GM10248 (cell line): ENCODE results near the gene SUSD6.
"Not testable (repeated sequence)": the region's sequence is repeated elsewhere in the genome, so short reads cannot be mapped to it uniquely, and the experiment has no call there.

ENCODE experiments used
- CTCF ChIA-PET: fragments of 300-600 bp; sonication (Branson Sonifier 250); formaldehyde crosslinking; extraction: SDS; loops from one replicate; lab custom pipeline; 2021; ENCODE audit warnings: antibody characterized with exemption; lab: Yijun Ruan, JAX
- POLR2A ChIA-PET: fragments of 350-650 bp; sonication (Branson Sonifier 250); formaldehyde crosslinking; extraction: SDS; loops from one replicate; lab custom pipeline; 2020; ENCODE audit warnings: antibody characterized with exemption; lab: Yijun Ruan, JAX
- DNase-seq: peaks from one replicate; pipeline ENCODE4 v3.0.0; 2012; ENCODE audit errors: extremely low spot score
- TF ChIP-seq, protein P1 (sequence below): IDR thresholded peaks from 2 replicates; pipeline ENCODE4 v1.5.1; 2012; ENCODE audit warnings: mild to moderate bottlenecking, low read depth; ENCODE audit errors: extremely low read depth, missing control alignments, control extremely low read depth

The SUSD6 gene

DNA sequence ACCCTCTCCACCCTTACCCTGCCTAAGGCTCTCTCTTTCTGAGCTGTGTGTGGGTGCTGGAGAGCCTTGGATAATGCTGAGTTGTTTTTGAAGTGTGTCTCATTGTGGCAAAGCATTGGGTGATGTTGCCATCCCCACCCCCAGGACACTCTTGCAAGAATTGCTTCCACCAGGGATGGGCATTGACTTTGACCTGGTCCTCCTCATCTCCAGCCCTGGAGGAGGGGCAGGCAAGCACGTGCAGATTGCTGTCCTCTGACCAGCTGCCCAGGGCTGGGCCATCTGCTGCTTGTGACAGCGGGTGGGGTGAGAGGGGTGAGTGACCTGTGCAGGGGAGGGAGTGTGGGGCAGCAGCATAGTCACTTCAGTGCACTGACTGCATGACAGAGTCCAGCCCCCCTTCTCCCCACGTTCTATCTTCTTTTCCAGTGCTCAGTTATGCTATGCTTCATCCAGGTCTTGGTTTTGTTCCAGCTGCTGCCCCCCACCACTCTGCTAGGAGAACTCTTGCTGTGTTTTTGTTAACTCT lies 26.2 kb downstream of the SUSD6 start:
- POLR2A ChIA-PET = no interaction called here
- no peak for DNase-seq
- TF ChIP-seq, protein P1, sequence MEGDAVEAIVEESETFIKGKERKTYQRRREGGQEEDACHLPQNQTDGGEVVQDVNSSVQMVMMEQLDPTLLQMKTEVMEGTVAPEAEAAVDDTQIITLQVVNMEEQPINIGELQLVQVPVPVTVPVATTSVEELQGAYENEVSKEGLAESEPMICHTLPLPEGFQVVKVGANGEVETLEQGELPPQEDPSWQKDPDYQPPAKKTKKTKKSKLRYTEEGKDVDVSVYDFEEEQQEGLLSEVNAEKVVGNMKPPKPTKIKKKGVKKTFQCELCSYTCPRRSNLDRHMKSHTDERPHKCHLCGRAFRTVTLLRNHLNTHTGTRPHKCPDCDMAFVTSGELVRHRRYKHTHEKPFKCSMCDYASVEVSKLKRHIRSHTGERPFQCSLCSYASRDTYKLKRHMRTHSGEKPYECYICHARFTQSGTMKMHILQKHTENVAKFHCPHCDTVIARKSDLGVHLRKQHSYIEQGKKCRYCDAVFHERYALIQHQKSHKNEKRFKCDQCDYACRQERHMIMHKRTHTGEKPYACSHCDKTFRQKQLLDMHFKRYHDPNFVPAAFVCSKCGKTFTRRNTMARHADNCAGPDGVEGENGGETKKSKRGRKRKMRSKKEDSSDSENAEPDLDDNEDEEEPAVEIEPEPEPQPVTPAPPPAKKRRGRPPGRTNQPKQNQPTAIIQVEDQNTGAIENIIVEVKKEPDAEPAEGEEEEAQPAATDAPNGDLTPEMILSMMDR = no peak

DNA sequence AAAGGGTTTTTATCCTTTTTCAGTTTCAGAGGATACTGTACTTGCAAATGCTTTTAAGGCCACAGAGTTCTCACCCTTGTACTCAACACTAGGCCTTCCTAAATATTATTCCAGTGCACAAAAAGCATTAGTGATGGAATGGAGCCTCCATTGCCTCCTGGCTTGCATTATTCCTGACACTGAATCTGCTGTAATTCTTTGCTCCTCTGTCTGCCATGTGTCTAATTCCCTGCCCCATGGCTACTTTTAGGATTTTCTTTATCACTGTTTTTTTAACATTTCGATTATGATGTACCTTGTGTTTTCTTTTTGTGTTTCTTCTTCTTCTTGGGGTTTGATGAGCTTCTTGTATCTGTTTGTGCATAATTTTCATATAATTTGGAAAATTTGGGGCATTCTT lies 29.5 kb downstream of the SUSD6 start:
- DNase-seq = no peak
- CTCF ChIA-PET = interaction anchor here (1.0 to 1.9 kb wide), 4 partner anchors 8 to 22 kb away, joined by 3 to 8 read pairs (median 4); no protein-coding TSS in a partner anchor
- TF ChIP-seq, protein P1 = no peak
- POLR2A ChIA-PET = no interaction called here

More for the DNA sequence above, 26.2 kb downstream of the SUSD6 start:
- CTCF ChIA-PET = interaction anchor here (0.7 to 2.5 kb wide), 7 partner anchors 8 to 47 kb away, joined by 3 to 11 read pairs (median 6); no protein-coding TSS in a partner anchor

DNA sequence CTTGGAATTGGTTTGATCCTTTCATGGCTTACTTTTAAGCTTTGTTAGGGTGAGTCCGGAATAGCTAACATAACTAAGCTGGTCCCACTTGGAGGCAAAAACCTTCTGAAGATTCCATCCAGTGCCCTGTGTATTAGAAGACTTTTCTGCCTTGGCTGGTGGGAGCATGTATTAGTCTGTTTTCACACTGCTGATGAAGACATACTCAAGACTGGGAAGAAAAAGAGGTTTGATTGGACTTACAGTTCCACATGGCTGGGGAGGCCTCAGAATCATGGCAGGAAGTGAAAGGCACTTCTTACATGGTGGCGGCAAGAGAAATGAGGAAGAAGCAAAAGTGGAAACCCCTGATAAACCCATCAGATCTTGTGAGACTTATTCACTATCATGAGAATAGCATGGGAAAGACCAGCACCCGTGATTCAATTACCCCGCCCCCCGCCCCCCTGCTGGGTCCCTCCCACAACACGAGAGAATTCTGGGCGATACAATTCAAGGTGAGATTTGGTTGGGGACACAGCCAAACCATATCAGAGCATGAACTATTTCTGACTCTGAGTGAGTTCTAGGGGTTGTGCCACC lies 30.9 kb downstream of the SUSD6 start:
- DNase-seq, POLR2A ChIA-PET: not testable (repeated sequence)
- CTCF ChIA-PET = interaction anchor here (1.2 to 1.3 kb wide), 2 partner anchors 12 to 16 kb away, joined by 3 read pairs; no protein-coding TSS in a partner anchor

DNA sequence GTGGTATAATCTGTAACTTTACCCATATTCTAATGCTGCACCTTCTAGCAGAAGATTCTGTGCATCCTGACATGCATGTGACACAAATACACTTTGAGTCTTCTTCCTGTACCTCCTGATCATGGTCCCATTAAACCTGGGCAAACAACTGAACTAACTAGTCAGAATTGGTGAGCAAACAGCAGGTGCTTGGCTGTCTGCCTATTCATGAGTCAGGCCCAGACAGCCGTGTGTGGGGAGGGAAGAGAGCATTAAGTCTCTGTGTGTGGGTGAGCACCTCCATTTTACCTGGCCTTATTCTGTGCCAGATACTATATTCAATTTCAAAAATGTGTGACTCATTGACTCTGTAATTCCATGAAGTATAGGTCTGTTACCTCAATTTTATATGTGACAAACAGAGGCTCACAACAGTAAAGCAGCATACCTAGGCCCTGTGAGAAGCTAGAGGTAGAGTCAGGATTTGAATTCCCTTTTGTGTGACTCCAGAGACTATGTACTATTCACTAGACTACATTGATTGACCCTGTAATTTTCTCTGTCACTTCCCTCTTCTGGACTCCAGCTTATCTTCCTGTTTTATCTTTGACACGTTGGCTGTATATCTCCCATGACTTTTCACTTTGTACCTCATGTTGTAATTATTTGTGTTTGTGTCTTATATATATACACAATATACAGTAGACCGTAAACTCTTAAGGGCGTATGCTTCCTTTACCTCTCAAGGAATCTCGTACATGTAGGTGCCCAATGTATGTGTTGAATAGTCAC lies 32.2 kb downstream of the SUSD6 start:
- DNase-seq = no peak
- POLR2A ChIA-PET = no interaction called here
- CTCF ChIA-PET = interaction anchor here (0.9 to 2.2 kb wide), 3 partner anchors 9 to 18 kb away, joined by 3 to 9 read pairs (median 4); no protein-coding TSS in a partner anchor
- TF ChIP-seq, protein P1 = no peak

DNA sequence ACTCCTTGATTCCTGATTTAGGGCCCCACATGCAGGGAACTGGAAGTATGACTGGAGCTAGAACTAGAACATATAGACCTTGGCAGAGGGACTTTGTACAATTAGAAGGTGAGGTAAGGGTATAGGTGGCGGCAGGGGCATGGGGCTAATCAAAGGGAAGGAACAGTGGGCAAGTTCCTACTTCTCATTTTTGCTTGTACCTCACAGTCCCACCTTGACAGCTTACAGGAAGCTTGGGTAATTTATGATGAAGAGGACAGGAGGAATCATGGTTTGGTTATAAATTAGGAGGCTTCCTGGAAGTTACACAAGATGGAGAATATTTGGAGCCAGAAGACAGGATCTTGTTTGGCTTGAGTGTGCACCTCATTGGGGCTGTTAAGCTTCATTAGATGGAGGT lies 33.4 kb downstream of the SUSD6 start:
- TF ChIP-seq, protein P1 = no peak
- ChIA-PET POLR2A (no interaction called here), CTCF (interaction anchor here (0.7 to 2.2 kb wide), 5 partner anchors 8 to 34 kb away, joined by 3 to 9 read pairs (median 4); partner anchors contain the start of gene SUSD6)
- DNase-seq = no peak

DNA sequence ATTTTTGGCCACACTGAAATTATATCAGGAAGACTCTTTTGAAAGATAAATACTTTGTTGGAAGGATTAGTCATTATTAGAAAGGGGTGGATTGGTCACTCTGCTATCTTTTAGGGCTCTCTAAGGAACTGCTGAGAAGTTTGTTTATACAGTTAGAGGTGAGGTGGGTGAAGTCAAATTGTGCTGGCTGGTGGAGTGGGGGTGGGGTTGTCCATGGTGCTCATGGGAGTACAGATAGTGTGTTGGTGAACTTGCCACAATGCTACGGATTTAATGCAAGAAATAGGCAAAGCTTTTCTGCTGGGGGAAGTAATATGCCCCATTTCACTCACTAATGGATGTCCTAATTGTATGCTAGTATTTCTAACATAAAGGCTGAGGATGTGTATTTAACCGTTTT lies 35.8 kb downstream of the SUSD6 start:
- POLR2A ChIA-PET = no interaction called here
- TF ChIP-seq, protein P1 = no peak
- CTCF ChIA-PET = interaction anchor here (0.7 to 2.3 kb wide), 6 partner anchors 8 to 61 kb away, joined by 3 to 22 read pairs (median 5); no protein-coding TSS in a partner anchor
- DNase-seq = no peak

DNA sequence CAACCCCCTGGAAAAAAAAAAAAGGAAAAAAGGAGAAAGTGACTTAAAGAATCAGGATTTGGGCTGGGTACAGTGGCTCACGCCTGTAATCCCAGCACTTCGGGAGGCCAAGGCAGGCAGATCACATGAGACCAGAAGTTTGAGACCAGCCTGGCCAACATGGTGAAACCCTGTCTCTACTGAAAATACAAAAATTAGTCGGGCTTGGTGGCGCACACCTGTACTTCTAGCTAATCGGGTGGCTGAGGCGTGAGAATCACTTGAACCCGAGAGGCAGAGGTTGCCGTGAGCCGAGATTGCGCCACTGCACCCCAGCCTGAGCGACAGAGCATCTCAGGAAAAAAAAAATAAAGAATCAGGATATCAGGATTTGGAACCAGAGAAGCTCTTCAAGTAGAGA lies 36.2 kb downstream of the SUSD6 start:
- POLR2A ChIA-PET = not testable (repeated sequence)

More for the DNA sequence above, 36.2 kb downstream of the SUSD6 start:
- DNase-seq = not testable (repeated sequence)
- CTCF ChIA-PET = interaction anchor here (0.7 to 2.3 kb wide), 10 partner anchors 7 to 79 kb away, joined by 3 to 22 read pairs (median 4); no protein-coding TSS in a partner anchor
